Measurements from ENCODE around the gene MLPH. TPM values are rescaled to one million over a fixed set of nuclear protein-coding genes. Genes with fewer than 3 reads are reported as not detected.

MLPH gene
- total and polyA plus RNA-seq, 2 of the 13 experiments (the other 11 are each of a cell fraction or from before 2014, with no cell fraction given): 0.12 TPM; not detected in 1

DNA sequence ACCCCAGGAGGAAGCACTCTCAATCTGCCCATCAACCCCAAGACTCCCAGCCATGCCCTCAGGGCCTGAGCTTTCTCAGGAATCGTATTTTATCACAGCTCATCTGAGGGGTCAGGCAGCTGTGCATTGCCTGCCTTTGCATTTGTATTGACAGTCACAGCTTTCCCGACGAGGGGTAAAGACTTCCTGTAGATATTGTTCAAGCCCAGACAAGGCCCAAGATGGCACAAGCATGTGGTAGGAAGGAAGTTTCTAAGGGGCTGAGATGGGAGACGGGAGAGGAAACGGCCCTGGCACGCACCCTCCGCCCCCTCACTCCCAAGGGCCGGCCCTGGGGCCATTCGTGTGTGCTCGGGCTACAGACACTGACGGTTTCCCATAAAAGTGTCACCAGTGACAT, 45.1 kb downstream of the MLPH start:
- 23% methylated on average over 11 of the region's 11 CpGs for WGBS (ENCODE audit: low lambda C conversion rate)
- CTCF ChIA-PET (ENCODE audit: low intra/inter-chr PET ratio, low total read pairs): no interaction called here
- Histone ChIP-seq H3K4me1 (ENCODE audit: insufficient read depth, low read length) (no peaks in the 10 kb centered on the region), H2AFZ (ENCODE audit: low read length) (no peak overlapping the region), H3K27me3 (ENCODE audit: control insufficient read depth in 1 of 2, insufficient read depth in 2 of 2, low read length in 2 of 2) (peaks cover 14 to 71% of the 10 kb centered on the region in 2 experiments; a peak in 4 of 5 replicates), H3K27ac (ENCODE audit: extremely low read length, insufficient read depth, low read length) (no peak overlapping the region), H4K20me1 (ENCODE audit: insufficient read depth, low read length) (no peaks in the 10 kb centered on the region), H3K4me2 (ENCODE audit: low read depth, low read length) (no peak overlapping the region), H3K9ac (ENCODE audit: insufficient read depth, low read depth, low read length) (no peak overlapping the region), H3K79me2 (ENCODE audit: insufficient read depth, low read length) (no peaks in the 10 kb centered on the region), H3K36me3 (replicated peaks in 1 of 2; ENCODE audit: control insufficient read depth in 1 of 2, insufficient read depth in 2 of 2, low read length in 2 of 2) (no peaks in the 10 kb centered on the region), H3K9me3 (ENCODE audit: low read length) (no peaks in the 10 kb centered on the region), H3K4me3 (replicated peaks in 1 of 3; ENCODE audit: insufficient read depth in 1 of 3, low read depth in 2 of 3, low read length in 3 of 3) (no peak overlapping the region)
- DNase-seq (ENCODE audit: low spot score) (no peak), ATAC-seq (no peak), FAIRE-seq (no peak)
- in situ Hi-C loops (cut with HindIII; ENCODE audit: extremely low pct_ligation_motif_present, low pct_unique_long_range_greater_than_20kb) (no loop called here), intact Hi-C loops (cut with micrococcal nuclease; ENCODE audit: unreplicated experiment) (no loop called here)
- POLR2A ChIA-PET: no interaction called here
- BruUV-seq (replicated peaks): no TSS peak
- TF ChIP-seq ZNF296 (CRISPR knock-in tag; conservative IDR thresholded peaks at IDR 0.05) (no peak), ZNF224 (CRISPR knock-in tag; IDR thresholded peaks at IDR 0.05) (no peak), TCF12 (IDR thresholded peaks at IDR 0.05) (no peak), TCF12 (CRISPR knock-in tag; IDR thresholded peaks at IDR 0.05) (no peak)
- TF ChIP-seq, protein P1, sequence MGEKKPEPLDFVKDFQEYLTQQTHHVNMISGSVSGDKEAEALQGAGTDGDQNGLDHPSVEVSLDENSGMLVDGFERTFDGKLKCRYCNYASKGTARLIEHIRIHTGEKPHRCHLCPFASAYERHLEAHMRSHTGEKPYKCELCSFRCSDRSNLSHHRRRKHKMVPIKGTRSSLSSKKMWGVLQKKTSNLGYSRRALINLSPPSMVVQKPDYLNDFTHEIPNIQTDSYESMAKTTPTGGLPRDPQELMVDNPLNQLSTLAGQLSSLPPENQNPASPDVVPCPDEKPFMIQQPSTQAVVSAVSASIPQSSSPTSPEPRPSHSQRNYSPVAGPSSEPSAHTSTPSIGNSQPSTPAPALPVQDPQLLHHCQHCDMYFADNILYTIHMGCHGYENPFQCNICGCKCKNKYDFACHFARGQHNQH (CRISPR knock-in tag; IDR thresholded peaks at IDR 0.05): no peak

DNA sequence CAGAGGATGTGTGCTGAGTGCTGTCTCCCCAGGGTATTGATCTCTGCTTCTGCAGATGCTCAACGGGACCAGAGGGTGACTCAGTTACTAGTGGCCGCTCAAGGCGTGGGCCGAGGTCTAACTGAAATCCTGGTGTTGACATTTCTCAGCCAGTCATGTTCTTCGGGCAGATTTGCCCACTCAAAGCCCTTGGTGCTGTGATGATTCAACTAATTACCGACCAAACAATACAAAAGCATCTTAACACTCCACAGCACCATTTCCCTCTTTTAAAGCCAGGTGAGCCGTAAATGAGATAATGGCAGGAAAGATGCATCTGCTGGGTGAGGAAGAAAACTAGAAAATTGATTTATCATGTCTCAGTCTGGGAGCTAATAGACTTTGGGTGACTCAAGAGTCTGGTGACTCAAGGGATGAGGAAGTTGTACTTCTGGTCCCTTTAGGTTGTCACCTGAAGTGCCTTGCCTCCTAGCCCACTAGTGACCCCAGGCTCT, 46.7 kb downstream of the MLPH start:
- Histone ChIP-seq H3K27ac (ENCODE audit: extremely low read length, insufficient read depth, low read length) (no peak overlapping the region), H3K27me3 (ENCODE audit: control insufficient read depth in 1 of 2, insufficient read depth in 2 of 2, low read length in 2 of 2) (peaks cover 14 to 85% of the 10 kb centered on the region in 2 experiments; a peak in 4 of 5 replicates), H3K4me3 (replicated peaks in 1 of 3; ENCODE audit: insufficient read depth in 1 of 3, low read depth in 2 of 3, low read length in 3 of 3) (no peak overlapping the region), H3K9me3 (ENCODE audit: low read length) (no peaks in the 10 kb centered on the region), H3K79me2 (ENCODE audit: insufficient read depth, low read length) (no peaks in the 10 kb centered on the region), H3K36me3 (replicated peaks in 1 of 2; ENCODE audit: control insufficient read depth in 1 of 2, insufficient read depth in 2 of 2, low read length in 2 of 2) (no peaks in the 10 kb centered on the region), H3K9ac (ENCODE audit: insufficient read depth, low read depth, low read length) (no peak overlapping the region), H3K4me2 (ENCODE audit: low read depth, low read length) (no peak overlapping the region), H3K4me1 (ENCODE audit: insufficient read depth, low read length) (no peaks in the 10 kb centered on the region), H4K20me1 (ENCODE audit: insufficient read depth, low read length) (no peaks in the 10 kb centered on the region), H2AFZ (ENCODE audit: low read length) (no peak overlapping the region)
- WGBS (ENCODE audit: low lambda C conversion rate): 2% methylated on average over 7 of the region's 7 CpGs
- ATAC-seq (no peak), DNase-seq (ENCODE audit: low spot score) (no peak), FAIRE-seq (peak; percentile 18)
- intact Hi-C loops (cut with micrococcal nuclease; ENCODE audit: unreplicated experiment): no loop called here
- ChIA-PET POLR2A (no interaction called here), CTCF (ENCODE audit: low intra/inter-chr PET ratio, low total read pairs) (no interaction called here)
- BruUV-seq (replicated peaks): no TSS peak
- in situ Hi-C loops (cut with HindIII; ENCODE audit: extremely low pct_ligation_motif_present, low pct_unique_long_range_greater_than_20kb): no loop called here
- TF ChIP-seq ZKSCAN5 (CRISPR knock-in tag; IDR thresholded peaks at IDR 0.05) (no peak), FOSL2 (CRISPR knock-in tag; IDR thresholded peaks at IDR 0.05) (peak; percentile 14; the same call in 1 of the 2 replicates)
